ENCODE results near the gene PDE9A. TPM values are rescaled to one million over a fixed set of nuclear protein-coding genes. Genes with fewer than 3 reads are reported as not detected.

PDE9A gene
- total RNA-seq, 2 experiments from 2014 or later, result 6.5 to 7.7 TPM

- no peak for DNase-seq
- no peak overlapping the region for H3K27ac Mint-ChIP-seq
- no peaks in the 10 kb centered on the region for H3K27me3 Mint-ChIP-seq
- H3K36me3 Mint-ChIP-seq, result no peaks in the 10 kb centered on the region
- no peak overlapping the region for H3K4me3 Mint-ChIP-seq
- no peaks in the 10 kb centered on the region for H3K4me1 Mint-ChIP-seq
- no peaks in the 10 kb centered on the region for H3K9me3 Mint-ChIP-seq
These were observed 102.6 kb downstream of the PDE9A start for GRCh38 chr21:42755766-42756579.

DNA sequence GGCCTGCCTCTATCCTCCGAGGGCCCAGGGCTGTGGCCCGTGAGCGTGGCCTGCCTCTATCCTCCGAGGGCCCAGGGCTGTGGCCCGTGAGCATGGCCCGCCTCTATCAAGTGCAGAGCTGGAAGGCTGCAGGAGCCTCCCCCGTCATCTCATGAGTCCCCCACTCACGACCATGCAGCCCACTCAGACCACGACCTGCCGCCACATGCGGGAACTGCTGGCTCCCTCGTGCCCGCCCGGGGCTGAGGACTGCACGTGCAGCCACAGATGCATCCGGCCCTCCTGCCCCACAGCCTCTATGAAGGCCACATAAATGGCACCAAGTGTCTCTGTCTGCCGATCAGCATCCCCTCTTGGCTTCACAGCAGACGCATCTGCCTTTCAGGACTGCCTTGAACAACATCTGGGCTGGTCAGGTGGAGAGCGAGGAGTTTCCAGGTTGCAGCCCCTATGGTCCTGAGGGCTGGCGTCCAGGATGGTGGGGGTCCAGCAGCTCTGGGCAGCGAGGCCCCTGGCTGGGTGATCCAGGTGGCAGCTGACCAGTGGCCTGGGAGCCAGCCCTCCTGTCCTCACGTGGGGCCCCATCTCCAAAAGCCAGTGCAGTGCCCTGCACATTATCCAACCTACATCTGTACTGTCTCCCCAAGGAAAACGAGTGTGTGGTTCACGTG lies 103.3 kb downstream of the PDE9A start:
- H3K27ac Mint-ChIP-seq, result no peak overlapping the region
- H3K9me3 Mint-ChIP-seq, result no peaks in the 10 kb centered on the region
- no peak overlapping the region for H3K4me3 Mint-ChIP-seq
- DNase-seq, result no peak
- no peaks in the 10 kb centered on the region for H3K4me1 Mint-ChIP-seq
- H3K27me3 Mint-ChIP-seq, result no peaks in the 10 kb centered on the region
- H3K36me3 Mint-ChIP-seq, result no peaks in the 10 kb centered on the region

GRCh38 chr21:42757422-42757821 lies 104.0 kb downstream of the PDE9A start:
- DNase-seq, result no peak
- H3K9me3 Mint-ChIP-seq, result no peaks in the 10 kb centered on the region
- no peaks in the 10 kb centered on the region for H3K27me3 Mint-ChIP-seq
- H3K27ac Mint-ChIP-seq, result no peak overlapping the region
- H3K36me3 Mint-ChIP-seq, result no peaks in the 10 kb centered on the region
- no peaks in the 10 kb centered on the region for H3K4me1 Mint-ChIP-seq
- H3K4me3 Mint-ChIP-seq, result no peak overlapping the region

DNA sequence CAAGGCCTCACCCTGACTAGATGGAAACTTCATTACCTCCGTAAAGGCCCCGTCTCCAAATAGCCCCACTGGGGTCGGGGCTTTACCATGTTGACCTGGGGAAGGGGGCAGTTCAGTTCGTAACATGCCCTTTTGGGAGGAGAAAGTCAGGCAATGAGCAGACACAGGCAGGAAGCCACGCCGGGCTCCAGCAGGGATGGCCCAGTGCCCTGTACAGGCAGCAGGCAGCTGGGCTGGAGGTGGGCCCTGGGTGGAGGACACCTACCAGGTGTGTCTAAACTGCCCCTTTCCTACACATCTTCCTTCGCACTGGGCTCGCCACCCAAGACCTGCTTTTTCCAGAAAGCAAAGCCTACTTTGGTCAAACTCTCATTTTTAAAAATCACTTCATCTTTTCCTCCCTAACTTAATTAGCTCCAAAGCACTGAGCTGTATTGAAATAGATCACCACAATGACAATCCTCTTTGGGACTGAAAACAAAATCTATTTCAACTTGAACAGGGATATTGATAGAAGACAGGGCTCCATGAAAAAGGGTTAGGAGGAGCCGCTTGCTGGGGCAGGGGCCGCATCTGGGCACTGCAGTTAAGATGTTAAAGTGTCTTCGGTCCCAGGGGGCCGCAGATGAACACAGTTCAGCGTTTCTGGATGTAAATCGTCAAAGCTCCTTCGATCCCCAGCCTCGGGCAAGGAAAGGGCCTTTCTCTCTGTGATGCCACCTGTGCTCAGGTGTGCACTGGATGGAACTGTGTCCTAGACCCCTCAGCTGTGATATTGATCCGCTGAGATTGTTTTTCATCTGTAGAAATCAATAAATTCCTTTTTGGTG lies 104.6 kb downstream of the PDE9A start:
- Mint-ChIP-seq H3K36me3 (no peaks in the 10 kb centered on the region), H3K27ac (no peak overlapping the region), H3K4me3 (no peak overlapping the region), H3K9me3 (no peaks in the 10 kb centered on the region), H3K27me3 (no peaks in the 10 kb centered on the region), H3K4me1 (no peaks in the 10 kb centered on the region)
- no peak for DNase-seq

- H3K9me3 Mint-ChIP-seq, result no peaks in the 10 kb centered on the region
- no peak overlapping the region for H3K4me3 Mint-ChIP-seq
- H3K27me3 Mint-ChIP-seq, result no peaks in the 10 kb centered on the region
- no peak overlapping the region for H3K27ac Mint-ChIP-seq
- no peaks in the 10 kb centered on the region for H3K36me3 Mint-ChIP-seq
- no peak for DNase-seq
- no peaks in the 10 kb centered on the region for H3K4me1 Mint-ChIP-seq
These were observed 105.5 kb downstream of the PDE9A start for GRCh38 chr21:42758721-42759593.

GRCh38 chr21:42759594-42759927 lies 106.1 kb downstream of the PDE9A start:
- no peak for DNase-seq
- H3K27ac Mint-ChIP-seq, result no peak overlapping the region
- no peak overlapping the region for H3K4me3 Mint-ChIP-seq
- no peaks in the 10 kb centered on the region for H3K9me3 Mint-ChIP-seq
- no peaks in the 10 kb centered on the region for H3K27me3 Mint-ChIP-seq
- H3K36me3 Mint-ChIP-seq, result no peaks in the 10 kb centered on the region
- H3K4me1 Mint-ChIP-seq, result no peaks in the 10 kb centered on the region

GRCh38 chr21:42760361-42760950 lies 107.0 kb downstream of the PDE9A start:
- Mint-ChIP-seq H3K9me3 (no peaks in the 10 kb centered on the region), H3K4me3 (no peak overlapping the region), H3K27me3 (no peaks in the 10 kb centered on the region), H3K27ac (no peak overlapping the region), H3K4me1 (no peaks in the 10 kb centered on the region), H3K36me3 (no peaks in the 10 kb centered on the region)
- no peak for DNase-seq

DNA sequence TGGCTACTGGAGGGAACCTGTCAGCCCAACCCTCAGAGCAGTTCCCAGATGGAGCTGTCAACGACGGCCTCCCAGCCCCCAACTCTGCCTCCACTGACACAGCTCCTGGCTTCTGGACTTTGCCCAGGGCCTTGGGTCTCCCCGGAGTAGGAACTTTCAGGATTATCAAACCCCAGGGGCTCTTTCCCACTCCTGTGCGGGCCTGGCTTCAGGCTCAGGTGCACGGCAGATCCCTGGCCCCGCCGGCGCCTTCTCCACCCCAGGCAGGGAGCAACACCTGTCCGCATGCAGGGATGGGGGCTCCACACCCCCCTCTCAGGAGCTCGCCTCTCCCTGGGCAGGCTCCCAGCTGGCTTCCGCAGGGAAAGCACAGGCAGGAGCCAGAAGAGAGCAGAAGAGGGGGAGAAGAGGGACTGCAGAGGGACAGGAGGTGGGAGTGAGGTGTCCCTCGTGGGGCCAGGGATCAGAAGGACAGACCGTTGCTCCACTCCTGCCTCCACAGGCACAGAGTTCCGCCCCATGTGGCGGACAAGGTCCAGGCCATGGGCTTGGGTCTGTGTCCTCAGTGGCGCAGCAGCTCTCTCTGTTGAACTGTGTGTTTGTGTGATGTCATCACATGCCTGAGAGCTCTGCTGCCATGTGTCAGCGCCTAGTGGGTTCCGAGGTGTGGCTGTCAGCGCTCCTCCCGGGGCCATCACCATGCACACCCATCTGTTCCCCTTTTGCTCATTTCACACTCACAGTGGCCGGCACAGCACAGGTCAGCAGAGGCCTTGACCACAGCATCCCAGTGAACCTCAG lies 107.7 kb downstream of the PDE9A start:
- no peaks in the 10 kb centered on the region for H3K36me3 Mint-ChIP-seq
- H3K9me3 Mint-ChIP-seq, result no peaks in the 10 kb centered on the region
- no peaks in the 10 kb centered on the region for H3K4me1 Mint-ChIP-seq
- H3K27ac Mint-ChIP-seq, result no peak overlapping the region
- H3K4me3 Mint-ChIP-seq, result no peak overlapping the region
- DNase-seq, result no peak
- no peaks in the 10 kb centered on the region for H3K27me3 Mint-ChIP-seq

DNA sequence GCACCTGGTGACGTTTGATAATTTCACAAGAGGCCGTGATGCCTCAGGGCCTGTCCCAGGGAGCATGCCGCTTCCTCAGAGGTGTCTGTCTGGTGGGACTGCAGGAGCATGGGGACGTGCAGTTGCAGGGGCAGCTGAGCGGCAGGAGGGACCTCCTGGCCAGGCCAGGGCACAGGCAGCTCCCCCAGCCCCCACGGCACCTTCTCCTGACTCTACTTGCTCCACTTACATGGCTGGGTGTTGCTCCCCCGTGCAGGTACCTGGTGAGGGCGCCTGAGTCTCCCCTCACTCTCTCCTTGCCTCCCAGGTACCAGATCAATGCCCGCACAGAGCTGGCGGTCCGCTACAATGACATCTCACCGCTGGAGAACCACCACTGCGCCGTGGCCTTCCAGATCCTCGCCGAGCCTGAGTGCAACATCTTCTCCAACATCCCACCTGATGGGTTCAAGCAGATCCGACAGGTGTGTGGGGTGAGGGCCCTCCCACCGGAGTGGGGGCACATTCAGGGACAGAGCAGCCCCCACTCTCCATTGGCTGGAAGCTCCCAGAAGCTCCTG lies 108.4 kb downstream of the PDE9A start:
- no peaks in the 10 kb centered on the region for H3K27me3 Mint-ChIP-seq
- H3K4me1 Mint-ChIP-seq, result no peaks in the 10 kb centered on the region
- no peak for DNase-seq

GRCh38 chr21:42763581-42764442 lies 110.4 kb downstream of the PDE9A start:
- no peaks in the 10 kb centered on the region for H3K4me1 Mint-ChIP-seq
- H3K4me3 Mint-ChIP-seq, result no peak overlapping the region
- H3K27ac Mint-ChIP-seq, result no peak overlapping the region
- no peaks in the 10 kb centered on the region for H3K36me3 Mint-ChIP-seq
- no peaks in the 10 kb centered on the region for H3K9me3 Mint-ChIP-seq
- DNase-seq, result no peak
- H3K27me3 Mint-ChIP-seq, result no peaks in the 10 kb centered on the region

More for the DNA sequence above, 108.4 kb downstream of the PDE9A start:
- no peaks in the 10 kb centered on the region for H3K9me3 Mint-ChIP-seq
- no peak overlapping the region for H3K4me3 Mint-ChIP-seq
- H3K27ac Mint-ChIP-seq, result no peak overlapping the region
- H3K36me3 Mint-ChIP-seq, result no peaks in the 10 kb centered on the region

DNA sequence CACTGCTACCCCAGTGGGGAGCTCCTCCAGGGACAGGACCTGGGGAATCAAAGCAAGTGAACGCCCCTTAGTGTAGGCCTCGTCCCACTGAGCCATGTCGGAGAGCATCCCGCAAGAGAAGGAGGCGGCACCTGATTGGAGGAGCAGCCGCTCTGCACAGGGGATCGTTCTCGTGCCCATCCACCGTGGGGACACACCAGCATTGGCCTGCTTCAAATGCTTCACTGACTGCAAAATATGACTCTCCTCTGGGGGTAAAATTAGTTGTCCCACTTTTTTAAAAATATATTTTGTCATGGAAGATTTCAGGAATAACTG lies 111.0 kb downstream of the PDE9A start:
- Mint-ChIP-seq H3K27ac (no peak overlapping the region), H3K36me3 (peaks cover 4% of the 10 kb centered on the region), H3K27me3 (no peaks in the 10 kb centered on the region), H3K4me1 (no peaks in the 10 kb centered on the region), H3K9me3 (no peaks in the 10 kb centered on the region), H3K4me3 (no peak overlapping the region)
- no peak for DNase-seq

DNA sequence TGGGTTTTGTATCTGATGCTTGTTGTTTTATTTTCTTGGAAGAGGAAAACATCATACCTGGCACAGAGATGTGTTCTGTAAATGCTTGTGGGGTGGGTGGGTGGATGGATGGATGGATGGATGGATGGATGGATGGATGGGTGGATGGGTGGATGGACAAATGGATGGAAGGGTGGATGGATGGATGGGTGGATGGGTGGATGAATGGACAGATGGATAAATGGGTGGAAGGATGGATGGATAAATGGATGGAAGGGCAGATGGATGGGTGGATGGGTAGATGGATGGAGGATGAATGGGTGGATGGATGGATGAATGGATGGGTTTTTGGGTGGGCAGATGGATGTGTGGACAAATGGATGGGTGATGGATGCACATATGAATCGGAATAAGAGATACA lies 111.5 kb downstream of the PDE9A start:
- no peak overlapping the region for H3K4me3 Mint-ChIP-seq
- no peak overlapping the region for H3K27ac Mint-ChIP-seq
- H3K36me3 Mint-ChIP-seq, result peaks cover 5% of the 10 kb centered on the region
- DNase-seq, result no peak
- no peaks in the 10 kb centered on the region for H3K9me3 Mint-ChIP-seq
- H3K27me3 Mint-ChIP-seq, result no peaks in the 10 kb centered on the region
- H3K4me1 Mint-ChIP-seq, result no peaks in the 10 kb centered on the region

DNA sequence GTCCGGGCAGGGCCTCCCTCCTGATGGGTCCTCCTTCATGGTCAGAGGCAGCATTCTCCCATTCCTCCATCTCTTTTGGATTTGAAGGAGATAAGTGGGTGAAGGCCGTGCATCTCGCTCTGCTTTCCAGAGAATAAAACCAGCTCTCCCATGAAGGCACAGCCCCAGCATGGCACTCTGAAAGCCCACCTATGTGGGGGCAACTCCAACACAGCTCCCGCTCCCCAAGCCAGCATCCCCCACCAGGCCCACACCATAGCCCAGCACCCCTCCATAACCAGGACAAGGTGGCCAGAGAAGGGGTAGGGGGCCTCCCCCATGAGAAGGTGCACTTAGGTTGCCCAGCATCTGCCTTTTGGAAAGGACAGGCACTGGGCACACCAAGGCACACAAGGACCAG lies 112.2 kb downstream of the PDE9A start:
- H3K27me3 Mint-ChIP-seq, result no peaks in the 10 kb centered on the region
- H3K36me3 Mint-ChIP-seq, result peaks cover 5% of the 10 kb centered on the region
- H3K4me1 Mint-ChIP-seq, result no peaks in the 10 kb centered on the region
- no peaks in the 10 kb centered on the region for H3K9me3 Mint-ChIP-seq
- no peak overlapping the region for H3K27ac Mint-ChIP-seq
- DNase-seq, result no peak
- H3K4me3 Mint-ChIP-seq, result no peak overlapping the region
